GM12878 (cell line): ENCODE results near the gene ACKR2. TPM values are rescaled to one million over a fixed set of nuclear protein-coding genes. Genes with fewer than 3 reads are reported as not detected.
"Not testable (repeated sequence)": the region's sequence is repeated elsewhere in the genome, so short reads cannot be mapped to it uniquely, and the experiment has no call there.

Source experiments
- ATAC-seq: fragments of 200-7000 bp; cut with Tn5 transposase; 3 replicates; pipeline ENCODE4 v1.9.1; 2020; ENCODE audit warnings: mild to moderate bottlenecking, moderate library complexity
- BruUV-seq: library from RNA; stranded (reverse); fragments of 400-500 nt; replicated peaks from 2 replicates; lab custom pipeline; 2021; lab: Mats Ljungman, UMichigan
- CTCF ChIA-PET: fragments of 300-600 bp; sonication (Branson Sonifier 250); formaldehyde crosslinking; extraction: SDS; loops from one replicate; lab custom pipeline; 2021; ENCODE audit warnings: inconsistent platforms; lab: Yijun Ruan, JAX
- POLR2A ChIA-PET: fragments of 350-600 bp; formaldehyde crosslinking; extraction: SDS; loops from one replicate; lab custom pipeline; 2021; ENCODE audit warnings: inconsistent platforms; lab: Charles Lee
- RAD21 ChIA-PET: fragments of 300-600 bp; sonication (Branson Sonifier 250); formaldehyde crosslinking; loops from one replicate; lab custom pipeline; 2023; ENCODE audit warnings: antibody characterized with exemption; ENCODE audit not compliant: unreplicated experiment; lab: Charles Lee
- SMC1A ChIA-PET: fragments of 300-600 bp; sonication (Branson Sonifier 250); formaldehyde crosslinking; loops from one replicate; lab custom pipeline; 2023; ENCODE audit not compliant: unreplicated experiment, uncharacterized antibody; lab: Charles Lee
- DNase-seq: peaks from one replicate; pipeline ENCODE4 v3.0.0-alpha.2; 2011; ENCODE audit warnings: low read depth, low spot score
- FAIRE-seq: peaks from 3 replicates; lab custom pipeline; 2011; peaks lifted over from hg19 to GRCh38; lab: Jason Lieb, UNC
- H2AFZ ChIP-seq: 2 replicates; pipeline ENCODE4 v1.6.0; 2011; ENCODE audit warnings: low read depth, low read length, control low read depth; ENCODE audit not compliant: control insufficient read depth
- H3K27ac ChIP-seq: 2 replicates; pipeline ENCODE4 v1.5.1; 2011; ENCODE audit warnings: control low read depth; ENCODE audit not compliant: control insufficient read depth, insufficient read depth
- H3K27me3 ChIP-seq, 2 experiments: replicated peaks in 1 of 2; 2 replicates each; pipeline versions ENCODE4 v1.6.0 to v1.6.1; 2011; ENCODE audit warnings: low read length in 1 of 2; ENCODE audit not compliant: control insufficient read depth in 2 of 2, insufficient read depth in 2 of 2
- H3K36me3 ChIP-seq, 2 experiments: 2 replicates each; pipeline ENCODE4 v1.5.1; 2011; ENCODE audit warnings: low read length in 1 of 2; ENCODE audit not compliant: control insufficient read depth in 2 of 2, insufficient read depth in 2 of 2
- H3K4me1 ChIP-seq: 2 replicates; pipeline ENCODE4 v1.6.1; 2011; ENCODE audit warnings: mild to moderate bottlenecking, low read length, moderate library complexity, mixed read lengths; ENCODE audit not compliant: control insufficient read depth, insufficient read depth
- H3K4me2 ChIP-seq: 2 replicates; pipeline ENCODE4 v1.6.0; 2011; ENCODE audit warnings: control low read depth; ENCODE audit not compliant: control insufficient read depth, insufficient read depth
- H3K4me3 ChIP-seq: fragments of 200-600 bp; sonication (generic); 2 replicates; pipeline ENCODE4 v1.5.1; 2016
- H3K79me2 ChIP-seq: 2 replicates; pipeline ENCODE4 v1.6.0; 2011; ENCODE audit warnings: low read length; ENCODE audit not compliant: control insufficient read depth, insufficient read depth
- H3K9ac ChIP-seq: 2 replicates; pipeline ENCODE4 v1.8.0; 2011; ENCODE audit warnings: low read length, control low read depth, mixed read lengths; ENCODE audit not compliant: control insufficient read depth, insufficient read depth
- H3K9me3 ChIP-seq: replicated peaks from 3 replicates; pipeline ENCODE4 v1.5.1; 2011; ENCODE audit warnings: mild to moderate bottlenecking, low read length; ENCODE audit not compliant: control insufficient read depth, insufficient read depth
- H4K20me1 ChIP-seq: 2 replicates; pipeline ENCODE4 v1.6.0; 2011; ENCODE audit not compliant: control insufficient read depth, insufficient read depth
- ASH2L ChIP-seq: fragments of 300-600, 200-600 bp; sonication (generic); IDR thresholded peaks from 2 replicates; pipeline ENCODE4 v1.6.1; 2017; ENCODE audit warnings: low read depth, mild to moderate bottlenecking, borderline replicate concordance
- CBX5 ChIP-seq: sonication (generic); IDR thresholded peaks from 2 replicates; pipeline ENCODE4 v1.6.1; 2016; ENCODE audit warnings: low read depth, moderate library complexity, mild to moderate bottlenecking, inconsistent platforms
- ESRRA ChIP-seq: IDR thresholded peaks from 2 replicates; pipeline ENCODE4 v1.6.1; 2012; ENCODE audit warnings: mild to moderate bottlenecking, low read length, improper control_type of control experiment
- HDAC6 ChIP-seq: fragments of 200-600 bp; sonication (generic); IDR thresholded peaks from one replicate; pipeline ENCODE4 v1.8.0; 2017; ENCODE audit warnings: antibody characterized with exemption; ENCODE audit not compliant: unreplicated experiment
- HSF1 ChIP-seq: fragments of 150-350 bp; IDR thresholded peaks from 2 replicates; pipeline ENCODE4 v1.6.1; 2014; ENCODE audit warnings: mild to moderate bottlenecking, low read depth, low read length
- NFYB ChIP-seq: IDR thresholded peaks from 2 replicates; pipeline ENCODE4 v1.6.1; 2011; ENCODE audit warnings: low read depth, mild to moderate bottlenecking, low read length, improper control_type of control experiment, moderate library complexity; ENCODE audit not compliant: insufficient read depth
- POLR2A ChIP-seq: IDR thresholded peaks from 2 replicates; pipeline ENCODE4 v1.6.1; 2011; ENCODE audit warnings: low read depth, mild to moderate bottlenecking, low read length
- POLR2AphosphoS2 ChIP-seq: IDR thresholded peaks from 2 replicates; pipeline ENCODE4 v1.6.1; 2011; ENCODE audit warnings: low read depth, mild to moderate bottlenecking, low read length, improper control_type of control experiment, moderate library complexity
- TARDBP ChIP-seq: IDR thresholded peaks from 2 replicates; pipeline ENCODE4 v1.6.1; 2016; ENCODE audit warnings: borderline replicate concordance
- WGBS: methylation state at CpG from one replicate; pipeline ENCODE4 v1.1.6; 2016; ENCODE audit warnings: low lambda C conversion rate; ENCODE audit not compliant: insufficient replicate concordance, insufficient coverage; ENCODE audit errors: missing lambda C conversion rate; 5-methylcytosine and 5-hydroxymethylcytosine counted together
- in situ Hi-C: fragments of 300-500 bp; cut with MboI; formaldehyde crosslinking; loops from 9 replicates; pipeline ENCODE4 v1.14.3; 2018; ENCODE audit warnings: mixed read lengths
- intact Hi-C: fragments of 100-400 bp; cut with micrococcal nuclease; formaldehyde crosslinking; loops from one replicate; pipeline ENCODE4 v1.14.2; 2022; ENCODE audit not compliant: unreplicated experiment
- polyA plus RNA-seq, 11 experiments: library from polyadenylated mRNA; depleted of rRNA in 4 of 11; unstranded in 6 of 11; stranded (reverse) in 5 of 11; fragments of >200 nt; fragmentation: Nextera tagmentation in 4 of 11; fragmentation: Illumina TruSeq in 1 of 11; extraction: Ambion mirVana in 4 of 11; extraction: Trizol in 1 of 11; gene quantifications; 1 replicate in 1 of 11; 2 replicates in 10 of 11; pipeline versions ENCODE4 v1.2.1 to v1.2.3, GENCODE V29; 2011 to 2016; ENCODE audit warnings: inconsistent platforms in 2 of 11, missing spikeins in 2 of 11, low read depth in 1 of 11
- total RNA-seq, 4 experiments: library from RNA; depleted of rRNA in 3 of 4; stranded (reverse); fragments of >200 nt in 3 of 4; fragmentation: Illumina TruSeq in 1 of 4; extraction: Trizol in 1 of 4; gene quantifications; 2 replicates each; pipeline versions ENCODE4 v1.2.1 to v1.2.3, GENCODE V29; 2013 to 2021

ACKR2 gene
- total and polyA plus RNA-seq, 10 of the 15 experiments (the other 5 are each of a cell fraction or from before 2014, with no cell fraction given): 0.05 to 0.91 (median 0.23) TPM; not detected in 2

GRCh38 chr3:42883251-42883930 lies 74.1 kb downstream of the ACKR2 start:
- BruUV-seq, ATAC-seq, H3K36me3 ChIP-seq, H3K4me3 ChIP-seq, RAD21 ChIA-PET, H3K9me3 ChIP-seq, H3K79me2 ChIP-seq, intact Hi-C loops, H3K4me1 ChIP-seq, FAIRE-seq, POLR2A ChIA-PET, H3K4me2 ChIP-seq, H3K9ac ChIP-seq, DNase-seq, H3K27ac ChIP-seq, H2AFZ ChIP-seq, H3K27me3 ChIP-seq, in situ Hi-C loops, H4K20me1 ChIP-seq: not testable (repeated sequence)
- SMC1A ChIA-PET: interaction anchor here (1.1 kb wide), 2 partner anchors 10 to 104 kb away, joined by 3 to 4 read pairs; no protein-coding TSS in a partner anchor
- WGBS: 12% methylated on average over 6 of the region's 6 CpGs
- CTCF ChIA-PET: interaction anchor here (2.5 to 3.6 kb wide), 4 partner anchors 13 to 104 kb away, joined by 16 to 35 read pairs (median 27); no protein-coding TSS in a partner anchor

GRCh38 chr3:42884324-42884723 lies 75.1 kb downstream of the ACKR2 start:
- Histone ChIP-seq H4K20me1 (no peaks in the 10 kb centered on the region), H3K9ac (no peak overlapping the region), H3K79me2 (no peaks in the 10 kb centered on the region), H3K27ac (no peak overlapping the region), H3K4me3 (no peak overlapping the region), H2AFZ (no peak overlapping the region), H3K9me3 (no peaks in the 10 kb centered on the region; the same call in 1 of the 3 replicates), H3K36me3 (no peaks in the 10 kb centered on the region), H3K4me1 (peaks cover 4% of the 10 kb centered on the region; the same call in 1 of the 2 replicates), H3K27me3 (no peaks in the 10 kb centered on the region), H3K4me2 (no peak overlapping the region)
- no TSS peak for BruUV-seq
- ATAC-seq: no peak
- RAD21 ChIA-PET: no interaction called here
- CTCF ChIA-PET: no interaction called here
- SMC1A ChIA-PET: no interaction called here
- whole genome bisulfite sequencing: 47% methylated on average over 2 of the region's 2 CpGs
- in situ Hi-C loops (no loop called here), intact Hi-C loops (no loop called here)
- DNase-seq: no peak
- TF ChIP-seq HSF1: no peak
- no peak for TF ChIP-seq POLR2AphosphoS2
- no peak for TF ChIP-seq TARDBP
- TF ChIP-seq NFYB: no peak
- no peak for TF ChIP-seq POLR2A
- no peak for TF ChIP-seq CBX5
- no peak for TF ChIP-seq ASH2L
- TF ChIP-seq ESRRA: no peak
- TF ChIP-seq HDAC6: no peak
- POLR2A ChIA-PET: no interaction called here
- no peak for FAIRE-seq
